ENCODE data around the gene RNU7-1.

Gene RNU7-1

DNA sequence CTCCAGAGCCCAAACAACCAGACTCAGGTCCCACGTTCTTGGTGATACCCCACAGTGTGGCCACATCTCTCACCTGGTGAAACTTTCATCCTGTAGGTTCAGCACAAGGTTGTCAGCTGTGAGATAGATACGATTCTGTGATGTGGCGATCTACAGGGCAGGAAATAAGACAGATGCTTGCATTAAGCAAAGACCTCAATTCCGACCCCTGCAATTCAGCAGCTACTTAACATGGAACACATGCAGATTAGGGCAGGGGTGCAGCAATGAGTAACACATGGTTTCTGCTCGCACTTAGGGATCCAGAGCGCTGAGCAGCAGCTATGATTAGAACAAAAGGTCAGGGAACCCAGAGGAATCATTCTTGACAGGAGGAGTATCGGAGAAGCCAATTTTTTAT, 22.7 kb downstream of the RNU7-1 start:
- no peak for DNase-seq

DNA sequence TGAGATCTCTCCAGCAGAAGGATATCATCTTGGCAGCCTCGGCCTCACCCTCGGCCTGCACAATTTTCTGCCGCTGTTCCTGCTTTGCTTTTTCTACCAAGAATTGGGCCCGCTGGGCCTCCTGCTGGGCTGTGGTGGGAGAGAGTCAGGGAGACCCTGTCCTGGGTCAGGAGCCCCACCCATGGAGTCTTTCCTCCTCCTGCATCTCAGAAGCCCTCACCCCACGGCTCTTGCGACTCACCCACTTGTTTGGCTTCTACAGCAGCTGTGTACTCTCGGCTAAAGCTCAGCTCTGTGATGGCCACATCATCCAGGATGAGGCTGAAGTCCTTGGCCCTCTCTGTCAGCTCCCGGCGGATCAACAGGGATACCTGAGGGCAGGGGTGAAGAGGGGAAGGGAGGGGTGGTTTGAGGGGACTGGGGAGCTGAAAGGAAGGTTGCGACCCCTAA, 24.1 kb downstream of the RNU7-1 start:
- DNase-seq: no peak

DNA sequence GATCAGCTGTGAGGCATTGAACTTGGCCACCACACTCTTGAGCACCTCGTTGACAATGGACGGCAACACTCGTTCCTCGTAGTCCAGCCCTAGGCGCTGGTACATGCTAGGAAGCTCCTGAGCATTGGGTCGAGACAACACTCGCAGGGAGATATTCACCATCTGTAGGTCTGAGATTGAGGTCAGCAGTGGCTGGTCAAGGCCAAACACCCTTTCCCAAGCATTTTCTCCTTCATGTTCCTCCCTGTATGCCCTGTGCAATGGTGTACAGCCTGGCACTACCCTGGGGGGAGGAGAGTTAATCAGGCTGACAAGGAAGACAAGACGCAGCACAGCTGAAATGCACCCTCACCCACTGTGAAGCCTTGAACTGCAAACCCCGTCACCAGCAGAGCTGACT, 24.8 kb downstream of the RNU7-1 start:
- DNase-seq: no peak

DNA sequence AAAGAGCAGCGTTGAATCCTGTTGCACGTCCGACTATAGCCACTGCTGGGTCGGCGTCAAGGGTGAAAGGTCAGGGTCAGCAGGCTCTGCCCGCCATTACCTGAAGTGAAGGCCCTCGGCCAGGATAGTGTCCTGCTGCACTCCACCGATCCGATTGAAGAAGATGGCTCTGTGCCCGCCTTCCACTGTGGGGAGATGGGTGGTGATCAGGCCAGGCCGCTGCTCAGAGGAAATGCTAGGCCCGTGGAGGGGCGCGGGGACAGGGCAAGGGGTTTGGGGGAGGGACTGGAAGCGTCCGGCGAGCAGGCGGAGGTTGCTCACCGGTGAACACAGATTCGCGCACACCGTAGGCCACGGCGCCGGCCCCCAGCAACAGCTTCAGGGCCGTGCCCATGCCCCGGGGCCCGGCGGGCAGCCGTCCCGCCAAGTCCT, 26.5 kb downstream of the RNU7-1 start:
- DNase-seq: no peak

DNA sequence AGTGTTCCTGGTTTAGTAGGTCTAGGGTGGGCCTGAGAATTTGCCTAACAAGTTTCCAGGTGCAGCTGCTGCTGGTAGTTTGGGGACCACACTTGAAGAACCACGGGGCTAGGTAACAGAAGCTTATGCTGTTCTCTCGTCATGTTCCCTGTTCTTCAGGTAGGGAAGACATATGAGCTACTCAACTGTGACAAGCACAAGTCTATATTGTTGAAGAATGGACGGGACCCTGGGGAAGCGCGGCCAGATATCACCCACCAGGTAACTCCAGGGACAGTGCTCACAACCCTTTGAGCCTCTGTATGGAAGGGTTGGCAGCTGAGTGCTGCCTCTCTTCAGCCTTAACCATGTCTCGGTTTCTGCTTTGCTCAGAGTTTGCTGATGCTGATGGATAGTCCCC, 30.6 kb downstream of the RNU7-1 start:
- DNase-seq: no peak

DNA sequence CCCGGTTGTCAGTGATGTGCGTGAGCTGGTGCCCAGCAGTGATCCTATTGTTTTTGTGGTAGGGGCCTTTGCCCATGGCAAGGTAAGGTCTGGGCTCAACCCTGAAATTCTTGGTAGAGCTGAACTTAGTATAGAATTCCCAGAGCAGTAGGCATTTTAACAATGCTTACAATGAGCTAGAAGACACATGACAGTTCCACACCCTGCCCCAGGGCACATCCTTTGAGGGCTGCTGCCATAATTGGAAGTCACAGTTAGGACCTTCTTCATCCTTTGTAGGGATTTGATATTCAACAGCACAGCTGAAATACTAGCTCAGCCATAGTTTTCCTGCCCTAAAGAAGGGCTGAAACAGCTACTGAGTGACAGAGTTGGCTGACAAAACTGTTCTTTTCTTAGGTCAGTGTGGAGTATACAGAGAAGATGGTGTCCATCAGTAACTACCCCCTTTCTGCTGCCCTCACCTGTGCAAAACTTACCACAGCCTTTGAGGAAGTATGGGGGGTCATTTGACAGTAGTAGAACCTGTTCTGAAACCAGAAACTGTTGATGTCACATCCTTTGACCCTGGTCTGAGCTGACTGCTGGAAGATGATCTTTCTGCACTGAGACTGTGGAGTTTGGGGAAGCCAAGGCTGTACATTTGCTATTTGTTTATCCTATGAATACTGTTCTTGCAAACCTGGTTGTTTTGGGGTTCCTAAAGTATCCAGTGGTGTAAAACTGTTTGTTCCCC, 31.8 kb downstream of the RNU7-1 start:
- no peak for DNase-seq

DNA sequence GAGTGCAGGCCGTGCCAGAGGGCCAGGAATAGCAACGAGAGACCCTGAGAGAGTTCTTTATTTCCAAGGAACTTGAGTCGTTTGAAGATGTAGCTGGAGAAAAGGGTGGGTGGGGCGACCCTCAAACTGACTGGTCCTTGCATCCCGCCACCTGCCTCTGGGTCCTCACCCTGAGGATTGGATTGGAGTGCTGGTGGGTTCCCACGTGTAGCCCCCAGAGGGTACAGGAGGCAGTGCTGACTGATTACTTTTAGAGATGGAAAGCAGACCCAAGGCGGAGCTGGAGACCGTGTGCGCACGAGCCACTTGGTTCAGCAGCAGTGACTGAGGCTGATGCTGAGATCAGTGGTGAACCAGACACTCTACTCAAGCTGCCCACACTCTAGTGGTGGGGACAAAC, 34.0 kb downstream of the RNU7-1 start:
- no peak for DNase-seq

DNA sequence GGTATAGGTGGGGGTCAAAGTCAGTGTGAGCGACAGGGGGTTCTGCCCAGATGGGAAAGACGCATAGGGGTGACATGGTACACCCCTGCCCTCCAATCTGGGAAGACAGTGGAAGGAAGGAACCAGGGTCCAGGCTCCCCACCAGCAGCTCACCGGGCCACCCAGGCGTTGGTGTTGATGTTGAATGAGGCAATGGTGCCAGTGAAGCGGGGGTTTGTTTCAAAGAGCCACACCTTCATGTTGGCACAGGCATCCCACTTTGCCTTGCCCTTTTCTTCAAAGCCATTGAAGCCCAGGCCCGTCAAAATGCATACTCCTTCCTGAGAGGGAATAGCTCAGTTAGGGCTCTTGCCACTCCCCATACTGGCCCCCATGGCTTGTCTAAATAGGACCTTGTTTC, 34.6 kb downstream of the RNU7-1 start:
- DNase-seq: no peak

DNA sequence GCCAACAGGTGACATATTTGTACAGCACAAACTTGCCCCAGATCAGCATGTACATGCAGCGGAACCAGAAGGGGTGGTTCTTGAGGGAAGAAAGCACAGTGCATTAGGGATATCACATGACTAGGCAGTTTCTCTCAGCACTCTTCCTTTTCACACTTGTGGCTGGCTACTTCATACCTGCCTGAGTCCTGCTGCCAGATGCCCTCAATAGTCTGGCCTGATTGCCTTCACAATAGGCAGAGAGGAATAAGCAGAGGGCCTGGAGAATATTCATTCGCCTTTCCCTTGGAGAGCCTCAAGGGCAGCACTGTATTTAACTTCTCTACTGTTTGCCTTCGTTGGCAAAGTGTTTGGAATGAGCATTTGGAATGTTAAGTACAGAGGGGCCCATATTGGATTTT, 35.0 kb downstream of the RNU7-1 start:
- DNase-seq: no peak

DNA sequence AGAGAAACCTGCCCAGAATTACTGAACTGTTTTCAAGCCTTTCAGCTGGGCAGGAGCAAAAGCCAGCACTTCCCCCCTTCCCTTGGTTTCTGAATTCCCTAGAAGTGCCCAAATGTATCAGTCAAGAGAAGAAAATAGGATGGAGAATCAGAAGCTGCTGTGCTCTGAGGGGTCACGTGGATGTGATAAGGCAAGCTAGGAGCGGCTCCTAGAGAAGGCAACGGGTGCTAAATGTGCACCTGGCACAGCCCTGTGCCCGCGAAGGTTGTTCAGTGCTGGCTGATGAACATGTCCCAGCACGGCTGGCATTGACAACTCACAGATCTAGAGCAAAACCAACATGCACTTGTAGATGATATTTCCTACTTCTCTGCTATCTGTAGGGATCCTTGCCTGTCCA, 35.4 kb downstream of the RNU7-1 start:
- no peak for DNase-seq

DNA sequence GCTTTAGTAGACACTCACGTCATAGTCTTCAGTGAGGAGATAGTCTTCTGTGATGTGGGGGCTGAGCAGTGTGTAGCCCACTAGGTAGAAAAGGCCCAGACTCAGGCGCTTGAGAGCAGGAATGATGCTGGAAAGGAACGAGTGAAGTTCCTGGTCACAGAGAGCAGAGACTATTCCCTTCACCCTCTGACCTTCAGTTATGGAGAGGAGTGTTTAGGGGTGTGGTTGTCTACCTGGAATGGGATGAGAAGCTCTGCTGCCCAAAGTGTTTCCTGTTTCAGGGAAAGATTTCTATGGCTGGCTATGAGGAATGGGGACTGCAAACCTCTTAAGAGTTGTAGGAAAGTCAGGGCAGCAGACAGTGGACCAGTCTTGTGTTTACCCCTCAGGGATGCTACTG, 35.8 kb downstream of the RNU7-1 start:
- DNase-seq: no peak

DNA sequence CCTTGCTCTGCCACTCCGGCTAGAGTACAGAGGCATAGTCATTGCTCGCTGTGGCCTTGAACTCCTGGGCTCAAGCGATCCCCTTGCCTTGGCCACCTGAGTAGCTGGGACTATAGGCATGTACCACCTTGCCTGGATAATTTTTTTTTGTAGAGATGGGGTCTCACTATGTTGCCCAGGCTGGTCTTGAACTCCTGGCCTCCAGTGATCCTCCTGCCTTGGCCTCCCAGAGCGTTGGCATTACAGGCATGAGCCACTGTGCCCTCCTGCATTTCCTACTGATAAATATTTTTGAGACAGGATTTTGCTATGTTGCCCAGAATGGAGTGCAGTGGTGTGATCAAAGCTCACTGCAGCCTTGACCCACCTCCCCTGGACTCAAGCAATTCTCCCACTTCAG, 36.5 kb downstream of the RNU7-1 start:
- DNase-seq: no peak

DNA sequence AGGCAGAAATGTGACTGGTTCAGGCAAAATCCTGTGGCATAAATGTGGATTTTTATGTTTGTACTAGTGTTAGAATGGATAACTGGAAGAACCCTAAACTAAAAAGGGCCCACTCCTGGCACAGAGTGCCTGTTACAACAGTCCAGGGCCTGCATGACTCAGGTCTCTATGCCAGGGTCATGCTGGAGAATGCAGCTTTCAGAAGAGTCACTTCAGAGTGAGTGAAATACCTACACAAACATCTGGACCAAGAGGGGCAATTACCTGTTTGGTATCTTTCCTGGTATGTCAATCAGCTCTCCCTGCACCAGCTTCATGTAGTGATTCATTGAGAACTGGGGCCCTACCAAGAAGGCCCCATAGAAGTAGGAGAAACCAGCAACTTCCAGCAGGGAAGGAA, 37.1 kb downstream of the RNU7-1 start:
- no peak for DNase-seq

DNA sequence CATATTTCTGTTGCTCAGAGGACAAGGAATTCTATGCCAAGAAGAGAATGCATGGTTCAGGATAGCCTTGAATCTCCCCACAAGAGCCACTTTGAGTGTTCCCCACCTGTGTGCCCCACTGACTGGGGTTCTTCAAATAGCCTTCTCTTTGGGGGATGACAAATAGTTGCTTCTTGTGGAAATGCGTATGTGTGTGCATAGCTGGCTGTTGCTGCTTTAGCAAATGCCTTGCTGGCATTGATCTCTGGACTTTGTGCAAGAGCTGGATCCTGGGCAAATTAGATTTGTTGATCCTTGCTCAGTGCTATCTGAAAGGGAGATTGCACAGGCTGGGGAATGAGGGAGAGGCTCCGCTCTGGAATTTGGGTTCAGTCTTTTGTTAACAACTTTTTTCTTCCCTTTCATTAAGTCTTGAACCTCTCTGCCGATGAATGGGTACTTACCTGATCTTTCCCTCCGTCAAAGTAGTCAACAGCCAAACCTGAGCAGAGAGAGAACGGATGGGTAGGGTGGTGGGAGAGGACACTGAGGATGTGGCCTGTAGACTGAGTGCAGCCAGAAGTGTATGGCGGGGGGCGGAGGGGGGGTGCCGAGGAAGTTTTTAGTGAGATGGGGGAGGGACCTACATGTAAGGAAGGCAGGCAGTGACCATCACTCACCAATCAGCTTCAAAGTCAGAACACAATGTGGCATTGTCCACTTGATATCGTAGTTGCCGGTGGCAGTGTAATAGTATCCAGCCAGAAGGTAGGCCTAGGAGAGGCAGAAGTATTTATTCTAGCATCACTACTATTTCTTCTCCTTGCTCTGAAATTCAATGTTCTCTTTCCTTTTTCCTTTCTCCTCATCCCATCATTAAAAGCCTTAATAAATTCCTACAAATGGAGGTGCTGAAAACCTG, 37.8 kb downstream of the RNU7-1 start:
- no peak for DNase-seq

DNA sequence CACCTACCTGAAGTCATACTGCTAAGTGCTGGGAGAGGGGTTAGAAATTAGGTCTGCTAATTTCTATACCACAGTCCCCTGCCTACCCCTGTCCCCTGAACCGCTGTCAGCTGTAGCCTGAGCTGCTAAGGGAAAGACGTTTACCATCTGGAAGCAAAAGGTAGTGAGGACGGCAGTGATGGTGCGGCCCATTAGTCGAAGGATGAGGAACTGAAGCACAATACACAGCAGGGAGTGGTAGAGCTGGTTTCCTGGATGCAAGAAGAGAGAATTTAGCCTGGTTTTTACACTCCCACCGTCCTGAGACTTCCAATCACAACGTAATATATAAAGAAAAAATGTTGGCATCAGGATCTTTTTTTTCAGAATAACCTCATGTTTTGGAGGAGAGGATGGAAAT, 38.9 kb downstream of the RNU7-1 start:
- DNase-seq: no peak

DNA sequence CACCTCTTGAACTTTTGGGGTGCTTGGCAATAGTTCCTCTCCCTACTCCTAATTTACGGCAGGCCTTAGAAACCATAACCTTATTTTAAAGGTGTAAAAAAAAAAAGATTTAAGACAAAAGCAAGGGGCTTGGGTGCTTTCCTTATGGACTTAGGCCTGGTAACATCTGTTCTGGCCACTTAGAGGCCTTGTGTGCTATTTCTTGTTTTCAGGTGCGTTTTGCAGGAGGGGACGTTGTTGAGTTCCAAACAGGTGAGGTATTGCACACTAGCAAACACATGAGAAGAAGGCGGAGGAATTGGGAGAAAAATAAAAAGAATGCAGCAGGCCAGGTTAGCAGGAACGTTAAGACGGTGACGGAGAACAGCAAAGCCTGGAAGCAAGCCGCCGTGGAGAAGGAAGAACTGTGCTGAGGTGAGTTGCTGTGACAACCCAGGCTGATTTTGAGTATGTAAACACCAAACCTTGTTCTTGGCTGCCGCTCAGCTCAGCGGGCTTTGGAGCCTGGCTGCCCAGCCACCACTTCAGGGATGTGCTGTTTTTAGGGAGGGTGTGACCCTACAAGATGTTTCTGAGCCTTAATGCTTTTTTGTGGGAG, 44.4 kb downstream of the RNU7-1 start:
- no peak for DNase-seq

Data from midbrain (tissue), 1 donor.